Renal cortical epithelial cell (primary cell): ENCODE measurements around the gene TMEM186. TPM values are rescaled to one million over a fixed set of nuclear protein-coding genes. Genes with fewer than 3 reads are reported as not detected.
"Not testable (repeated sequence)": the region's sequence is repeated elsewhere in the genome, so short reads cannot be mapped to it uniquely, and the experiment has no call there.

Experiments used
- DNase-seq: peaks from one replicate; pipeline ENCODE4 v3.0.0-alpha.2; 2011; ENCODE audit warnings: low read depth
- total RNA-seq: library from RNA; depleted of rRNA; stranded (reverse); fragments of >200 nt; gene quantifications from 2 replicates; pipeline ENCODE4 v1.2.3, GENCODE V29; 2014

TMEM186 gene
- total RNA-seq, 1 donor from 2014 or later: 9.5 TPM

DNA sequence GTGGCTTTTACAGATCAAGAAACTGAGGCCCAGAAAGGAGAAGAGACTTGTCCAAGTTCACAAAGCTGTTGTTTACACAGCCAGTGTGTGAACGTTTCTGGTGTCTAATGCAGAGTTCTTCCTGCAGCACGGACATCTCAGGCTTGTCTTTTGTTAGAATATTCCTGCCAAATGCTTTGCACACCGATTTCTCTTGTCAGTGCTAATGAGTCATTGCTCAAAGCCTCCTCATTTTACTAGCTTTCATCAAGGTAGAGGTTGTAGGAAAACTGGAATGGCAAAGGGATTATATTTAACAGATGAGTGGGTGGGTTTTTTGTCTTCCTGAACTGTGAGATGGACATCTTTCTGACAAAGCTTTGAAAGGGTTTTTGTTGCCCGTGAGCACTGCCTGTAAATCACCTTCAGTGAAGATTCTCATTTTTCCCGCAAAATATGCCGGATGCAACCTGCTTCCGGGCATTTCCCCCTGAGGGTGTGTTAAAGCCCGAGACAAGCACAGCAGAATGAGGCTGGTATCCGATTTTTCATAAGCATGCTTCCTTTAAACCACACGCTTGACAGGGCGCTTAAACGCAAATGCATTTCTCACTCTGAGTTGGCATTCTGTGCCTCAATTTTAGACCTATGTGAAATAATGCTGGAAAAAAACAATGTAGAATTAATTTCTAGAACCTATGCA lies 14.9 kb upstream of the TMEM186 start:
- no peak for DNase-seq

GRCh38 chr16:8808613-8809353 lies 11.3 kb upstream of the TMEM186 start:
- DNase-seq: no peak

DNA sequence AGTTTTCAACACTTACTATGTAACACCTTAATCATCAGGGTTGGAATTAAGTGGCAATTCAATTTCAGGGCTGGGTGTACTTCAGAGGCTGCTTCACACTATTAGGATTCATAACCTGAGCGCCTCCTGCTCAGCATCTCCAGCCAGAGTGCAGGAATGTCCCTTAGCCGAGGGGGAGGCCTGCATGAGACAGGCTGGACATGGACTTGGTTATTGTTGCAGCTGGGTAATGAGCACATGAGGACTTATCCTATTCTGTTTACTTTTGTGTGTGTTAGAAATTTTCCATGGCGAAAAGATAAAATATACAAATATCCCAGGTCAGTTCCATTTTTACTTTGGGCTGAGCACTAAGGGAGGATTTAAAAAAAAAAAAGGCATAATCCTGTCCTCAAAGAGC lies 10.6 kb upstream of the TMEM186 start:
- DNase-seq: no peak

DNA sequence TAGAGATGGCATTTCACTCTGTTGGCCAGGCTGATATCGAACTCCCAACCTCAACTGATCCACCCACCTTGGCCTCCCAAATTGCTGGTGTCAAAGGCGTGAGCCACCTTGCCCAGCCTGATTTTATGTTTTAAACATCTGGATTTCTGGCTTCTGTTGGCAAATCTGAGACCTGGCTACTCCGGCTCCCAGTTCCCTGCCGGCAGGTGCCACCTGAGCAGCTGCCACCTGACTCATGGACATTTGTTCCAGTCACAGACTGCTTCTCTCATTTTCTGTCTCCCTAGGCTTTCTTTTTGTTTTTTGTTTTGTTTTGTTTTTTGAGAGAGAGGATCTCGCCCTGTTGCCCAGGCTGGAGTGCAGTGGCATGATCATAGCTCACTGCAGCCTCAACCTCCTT lies 9.8 kb upstream of the TMEM186 start:
- no peak for DNase-seq

- DNase-seq: no peak
Observed at GRCh38 chr16:8806272-8806983, 9.0 kb upstream of the TMEM186 start.

DNA sequence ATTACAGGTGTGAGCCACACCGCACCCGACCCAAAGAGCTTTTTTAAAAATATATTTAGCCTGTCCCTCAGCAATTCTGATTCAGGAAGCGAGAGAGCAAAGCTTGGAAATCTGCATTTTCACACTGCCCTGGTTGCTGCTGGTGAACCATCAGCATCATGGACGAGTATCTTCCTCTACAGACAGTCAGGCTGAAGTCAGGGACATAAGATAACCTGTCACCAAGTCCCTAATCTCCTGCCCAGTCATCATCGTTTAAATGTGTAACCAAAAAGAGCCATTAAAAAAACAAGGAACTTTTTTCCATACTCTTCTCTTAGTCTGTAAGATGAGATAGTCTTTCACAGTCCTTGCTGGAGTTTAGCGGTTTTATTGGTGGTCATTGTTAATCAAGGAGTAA lies 6.9 kb upstream of the TMEM186 start:
- DNase-seq: no peak

DNA sequence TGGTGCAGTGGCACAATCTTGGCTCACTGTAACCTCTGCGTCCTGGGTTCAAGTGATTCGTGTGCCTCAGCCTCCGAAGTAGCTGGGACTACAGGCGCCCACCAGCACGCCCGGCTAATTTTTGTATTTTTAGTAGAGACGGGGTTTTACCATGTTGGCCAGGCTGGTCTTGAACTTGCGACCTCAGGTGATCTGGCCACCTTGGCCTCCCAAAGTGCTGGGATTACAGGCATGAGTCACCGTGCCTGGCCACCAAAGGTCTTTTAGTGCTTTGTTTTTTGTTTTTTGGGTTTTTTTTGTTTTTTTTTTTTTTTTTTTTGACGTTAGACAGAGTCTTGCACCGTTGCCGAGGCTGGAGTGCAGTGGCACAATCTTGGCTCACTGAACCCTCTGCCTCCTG lies 6.3 kb upstream of the TMEM186 start:
- DNase-seq: not testable (repeated sequence)

- peak; percentile 33 for DNase-seq
Observed at GRCh38 chr16:8801701-8802100, 4.3 kb upstream of the TMEM186 start.

DNA sequence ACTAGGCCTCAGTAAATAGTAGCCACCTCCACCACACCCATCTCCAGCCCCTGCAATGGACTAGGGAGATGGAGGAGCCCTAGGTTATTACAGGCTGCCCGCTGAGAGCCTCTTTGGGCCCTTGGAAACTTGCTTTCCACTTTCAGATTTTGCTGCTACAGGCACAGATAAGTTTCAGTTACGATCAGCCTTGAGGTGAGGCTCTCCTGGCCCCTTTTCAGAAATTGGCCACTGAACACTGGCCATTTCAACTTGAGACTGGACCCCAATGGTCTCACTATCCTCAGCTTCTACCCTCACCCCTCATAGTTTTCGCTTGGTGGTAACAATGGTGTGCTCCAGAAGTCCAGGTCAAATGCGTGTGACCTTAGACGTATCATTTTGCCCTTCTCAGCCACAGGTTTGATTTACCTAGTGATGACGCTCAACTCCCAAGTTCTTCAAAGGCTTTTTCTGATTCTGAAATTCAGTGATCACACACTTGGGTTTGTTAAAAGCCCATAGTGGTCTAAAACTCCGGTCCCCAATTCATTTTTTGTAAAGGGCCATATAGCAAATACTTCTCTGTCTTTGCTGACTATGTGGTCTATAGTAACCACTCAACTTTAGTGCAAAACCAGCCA lies 1.2 kb upstream of the TMEM186 start:
- DNase-seq: no peak

- peak; percentile 3 for DNase-seq
Observed at GRCh38 chr16:8798174-8798527, 712 bp upstream of the TMEM186 start.

- no peak for DNase-seq
Observed at GRCh38 chr16:8796469-8797363, 723 bp downstream of the TMEM186 start.

DNA sequence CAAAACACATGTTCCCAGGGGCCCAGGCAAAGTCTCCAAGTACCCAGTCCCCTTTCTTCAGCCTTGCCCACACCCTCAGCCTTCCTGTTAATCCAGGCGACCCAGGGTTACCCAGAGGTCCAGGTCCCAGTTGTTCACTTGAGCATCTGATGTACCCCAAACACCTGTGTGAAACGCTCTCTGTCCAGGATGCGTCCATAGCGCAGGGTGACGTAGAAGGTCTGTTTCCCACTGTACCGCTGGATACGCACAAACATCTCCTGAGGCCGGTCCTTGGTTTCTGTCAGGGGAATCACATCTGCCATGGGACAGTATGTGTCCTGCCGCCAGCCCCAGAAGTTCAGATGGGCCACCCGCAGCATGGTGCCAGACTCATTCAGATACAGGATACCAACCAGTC lies 1.6 kb downstream of the TMEM186 start:
- DNase-seq: no peak

DNA sequence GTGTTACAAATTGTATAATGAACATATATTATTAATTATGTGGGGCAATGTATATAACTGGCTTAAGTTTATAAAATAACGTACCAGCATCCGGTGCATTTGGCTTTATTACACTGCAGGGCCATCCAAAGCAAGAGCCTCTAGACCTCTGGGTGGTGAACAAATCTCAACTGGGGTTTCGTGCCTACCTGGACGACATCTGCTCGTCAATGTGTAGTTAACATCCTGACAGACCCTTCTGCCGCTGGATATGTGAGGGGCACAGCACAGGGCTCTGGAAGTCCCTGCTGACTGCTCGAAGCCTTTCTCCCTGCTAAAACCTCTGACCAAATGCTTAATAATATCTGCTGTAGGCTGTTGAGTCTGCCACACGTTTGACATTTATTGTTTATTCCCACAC lies 2.3 kb downstream of the TMEM186 start:
- DNase-seq: no peak

GRCh38 chr16:8788578-8789172 lies 8.8 kb downstream of the TMEM186 start:
- no peak for DNase-seq

GRCh38 chr16:8786316-8786715 lies 11.1 kb downstream of the TMEM186 start:
- DNase-seq: not testable (repeated sequence)

GRCh38 chr16:8785408-8785807 lies 12.0 kb downstream of the TMEM186 start:
- DNase-seq: no peak

DNA sequence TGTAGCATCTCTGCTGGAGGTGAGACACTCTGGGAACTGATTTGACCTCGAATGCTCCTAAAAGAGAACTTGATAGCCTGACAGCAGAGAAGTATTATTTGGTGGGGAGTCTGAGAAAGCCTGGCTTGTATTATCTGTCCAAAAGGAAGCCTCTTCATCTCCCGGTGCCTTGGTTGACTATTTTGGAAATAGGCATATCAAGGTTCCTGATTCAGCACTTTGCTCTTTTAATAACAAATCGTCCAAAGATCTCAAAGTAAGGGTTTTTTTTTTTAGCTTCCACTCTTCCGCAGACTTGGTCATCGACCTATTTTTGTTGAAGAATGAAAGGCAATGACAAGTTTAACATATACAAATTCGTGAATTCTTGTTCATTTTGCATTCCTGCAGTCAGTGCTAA lies 14.8 kb downstream of the TMEM186 start:
- DNase-seq: no peak

GRCh38 chr16:8781797-8782196 lies 15.6 kb downstream of the TMEM186 start:
- DNase-seq: no peak

- no peak for DNase-seq
Observed at GRCh38 chr16:8777217-8777616, 20.2 kb downstream of the TMEM186 start.

DNA sequence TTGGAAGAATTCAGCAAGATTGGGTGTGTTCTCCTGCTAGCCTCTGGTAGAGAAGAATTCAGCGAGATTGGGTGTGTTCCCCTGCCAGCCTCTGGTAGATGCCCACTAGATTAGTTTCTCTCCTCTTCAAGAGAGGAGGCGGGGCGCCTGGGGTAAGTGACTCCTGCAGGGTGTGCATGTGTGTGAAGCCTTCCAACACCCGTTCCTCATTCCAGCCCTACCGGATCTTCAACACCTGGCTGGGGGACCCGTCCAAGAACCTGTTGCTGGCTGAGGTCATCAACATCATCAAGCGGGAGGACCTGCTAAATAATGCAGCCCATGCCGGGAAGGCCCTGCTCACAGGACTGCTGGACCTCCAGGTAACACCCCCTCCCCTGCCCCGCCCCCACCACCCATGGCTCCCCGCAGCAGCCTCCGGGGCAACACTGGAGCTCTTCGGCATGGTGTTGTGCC lies 21.3 kb downstream of the TMEM186 start:
- DNase-seq: peak; percentile 6

DNA sequence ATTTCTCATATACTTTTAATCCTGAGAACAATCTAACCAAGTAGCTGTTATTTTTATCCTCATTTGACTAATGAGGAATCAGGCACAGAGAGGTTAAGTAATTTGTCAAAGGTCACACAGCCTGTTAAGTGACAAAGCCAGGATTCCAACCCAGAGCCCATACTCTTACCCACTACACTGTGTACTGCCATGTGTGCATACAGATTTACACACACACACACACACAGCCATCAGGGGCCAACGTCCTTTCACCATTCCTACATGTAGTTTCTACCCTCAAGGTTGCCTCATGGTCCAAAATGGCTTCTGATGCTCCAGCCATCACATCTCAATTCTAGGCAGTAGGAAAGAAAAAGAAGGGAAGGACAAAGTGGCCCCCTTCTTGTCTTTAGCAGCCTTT lies 22.1 kb downstream of the TMEM186 start:
- DNase-seq: no peak
